HCT116 (cell line): ENCODE results near the gene ZNF552. TPM values are rescaled to one million over a fixed set of nuclear protein-coding genes. Genes with fewer than 3 reads are reported as not detected.
A peak's percentile ranks its signal among the peaks of the same experiment; 100 is the strongest.

Experiments used
- ATAC-seq: fragments of 200-7000 bp; cut with Tn5 transposase; 2 replicates; pipeline ENCODE4 v1.9.1; 2020; ENCODE audit warnings: mild to moderate bottlenecking, moderate library complexity
- BruUV-seq: library from RNA; stranded (reverse); fragments of 400-500 nt; replicated peaks from 2 replicates; lab custom pipeline; 2021; lab: Mats Ljungman, UMichigan
- CTCF ChIA-PET: fragments of 300-600 bp; sonication (Branson Sonifier 250); formaldehyde crosslinking; loops from one replicate; lab custom pipeline; 2021; ENCODE audit warnings: antibody characterized with exemption; lab: Charles Lee
- POLR2A ChIA-PET: fragments of 300-600, 350-600 bp; sonication (Branson Sonifier 250); formaldehyde crosslinking; loops from one replicate; lab custom pipeline; 2021; ENCODE audit warnings: antibody characterized with exemption; lab: Charles Lee
- RAD21 ChIA-PET, 2 experiments: fragments of 300-600 bp; sonication (Branson Sonifier 250); formaldehyde crosslinking; loops; one replicate each; lab custom pipeline; 2023; ENCODE audit warnings: low total read pairs in 2 of 2; ENCODE audit not compliant: uncharacterized antibody in 2 of 2, unreplicated experiment in 2 of 2, low non-redundant PET in 1 of 2; lab: Charles Lee
- DNase-seq: peaks from one replicate; pipeline ENCODE4 v3.0.0-alpha.2; 2010; ENCODE audit warnings: low read depth, low spot score
- H2AFZ ChIP-seq: fragments of 200-600 bp; shearing (Covaris generic), sonication (generic); 2 replicates; pipeline ENCODE4 v1.6.1; 2017; ENCODE audit warnings: low read depth, mixed run types, mixed read lengths, antibody characterized with exemption, low read length; ENCODE audit not compliant: poor library complexity, severe bottlenecking
- H3K27ac ChIP-seq: 2 replicates; pipeline ENCODE4 v1.5.1; 2012; ENCODE audit warnings: low read depth, low read length
- H3K27me3 ChIP-seq: fragments of 200-600 bp; sonication (generic); 2 replicates; pipeline ENCODE4 v1.6.1; 2016; ENCODE audit warnings: mixed run types, low read length, mixed read lengths; ENCODE audit not compliant: insufficient read depth
- H3K36me3 ChIP-seq, 2 experiments: fragments of 200-500 bp in 1 of 2; fragments of 200-600 bp in 1 of 2; sonication (Bioruptor generic) in 1 of 2; sonication (generic) in 1 of 2; 2 replicates each; pipeline versions ENCODE4 v1.5.1 to v1.6.1; 2014 to 2016; ENCODE audit warnings: low read length in 2 of 2, inconsistent platforms in 1 of 2, mixed read lengths in 1 of 2, mixed run types in 1 of 2; ENCODE audit not compliant: insufficient read depth in 2 of 2, control insufficient read depth in 1 of 2
- H3K4me1 ChIP-seq, 2 experiments: fragments of 200-600 bp in 1 of 2; sonication (generic) in 1 of 2; 2 replicates each; pipeline versions ENCODE4 v1.5.1 to v1.6.1; 2012 to 2017; ENCODE audit warnings: low read length in 2 of 2, inconsistent platforms in 1 of 2, mild to moderate bottlenecking in 1 of 2, mixed read lengths in 1 of 2, mixed run types in 1 of 2, moderate library complexity in 1 of 2; ENCODE audit not compliant: insufficient read depth in 2 of 2, control insufficient read depth in 1 of 2
- H3K4me2 ChIP-seq: fragments of 200-600 bp; sonication (generic); 2 replicates; pipeline ENCODE4 v1.6.1; 2017; ENCODE audit warnings: mixed run types, low read length, mixed read lengths
- H3K4me3 ChIP-seq, 2 experiments: fragments of 200-600 bp in 1 of 2; sonication (generic) in 1 of 2; replicated peaks in 1 of 2; 2 replicates each; pipeline ENCODE4 v1.5.1; 2011 to 2016; ENCODE audit warnings: low read length in 2 of 2, control low read depth in 1 of 2, low read depth in 1 of 2, mild to moderate bottlenecking in 1 of 2, mixed read lengths in 1 of 2, mixed run types in 1 of 2
- H3K79me2 ChIP-seq: fragments of 200-600 bp; sonication (generic); 2 replicates; pipeline ENCODE4 v1.6.1; 2017; ENCODE audit warnings: mild to moderate bottlenecking, mixed run types, low read length, moderate library complexity, mixed read lengths; ENCODE audit not compliant: insufficient read depth
- H3K9ac ChIP-seq: fragments of 200-600 bp; sonication (generic); 2 replicates; pipeline ENCODE4 v1.6.1; 2016; ENCODE audit warnings: low read length, mixed read lengths
- H3K9me2 ChIP-seq: fragments of 200-600 bp; sonication (generic), shearing (Covaris generic); 2 replicates; pipeline ENCODE4 v1.6.1; 2017; ENCODE audit warnings: mixed run types, mild to moderate bottlenecking, moderate library complexity; ENCODE audit not compliant: insufficient read depth
- H3K9me3 ChIP-seq, 2 experiments: fragments of 200-500 bp in 1 of 2; fragments of 200-600 bp in 1 of 2; sonication (Bioruptor generic) in 1 of 2; sonication (generic) in 1 of 2; 2 replicates each; pipeline ENCODE4 v1.6.1; 2014 to 2017; ENCODE audit warnings: low read length in 2 of 2, mixed read lengths in 2 of 2, inconsistent platforms in 1 of 2, low read depth in 1 of 2, mild to moderate bottlenecking in 1 of 2, mixed run types in 1 of 2, moderate library complexity in 1 of 2; ENCODE audit not compliant: control insufficient read depth in 1 of 2, insufficient read depth in 1 of 2
- H4K20me1 ChIP-seq: fragments of 200-600 bp; sonication (generic), shearing (Covaris generic); 2 replicates; pipeline ENCODE4 v1.6.1; 2017; ENCODE audit warnings: mixed run types, mild to moderate bottlenecking, moderate library complexity; ENCODE audit not compliant: insufficient read depth
- ATF3 ChIP-seq: IDR thresholded peaks from 2 replicates; pipeline ENCODE4 v1.6.1; 2012
- CBX3 ChIP-seq: IDR thresholded peaks from 2 replicates; pipeline ENCODE4 v1.6.1; 2012; ENCODE audit warnings: low read depth
- CEBPB ChIP-seq: IDR thresholded peaks from 2 replicates; pipeline ENCODE4 v1.6.1; 2012; ENCODE audit warnings: low read depth
- EGR1 ChIP-seq: IDR thresholded peaks from 2 replicates; pipeline ENCODE4 v1.6.1; 2012; ENCODE audit warnings: low read depth
- ELF1 ChIP-seq: IDR thresholded peaks from 2 replicates; pipeline ENCODE4 v1.6.1; 2012; ENCODE audit warnings: low read depth, borderline replicate concordance
- EZH2phosphoT487 ChIP-seq: fragments of 200-600 bp; IDR thresholded peaks from 2 replicates; pipeline ENCODE4 v1.6.1; 2018; ENCODE audit warnings: antibody characterized with exemption, borderline replicate concordance
- JUND ChIP-seq: IDR thresholded peaks from 2 replicates; pipeline ENCODE4 v1.6.1; 2012
- POLR2A ChIP-seq: IDR thresholded peaks from 2 replicates; pipeline ENCODE4 v1.7.0; 2011; ENCODE audit warnings: borderline replicate concordance; ENCODE audit not compliant: insufficient read depth, insufficient read length; ENCODE audit errors: extremely low read depth
- SIN3A ChIP-seq: IDR thresholded peaks from 2 replicates; pipeline ENCODE4 v1.6.1; 2012; ENCODE audit warnings: low read depth
- YY1 ChIP-seq: IDR thresholded peaks from 2 replicates; pipeline ENCODE4 v1.6.1; 2011; ENCODE audit warnings: low read length, low read depth, moderate library complexity, mild to moderate bottlenecking; ENCODE audit not compliant: insufficient replicate concordance; ENCODE audit errors: extremely low read depth
- ZBTB33 ChIP-seq: IDR thresholded peaks from 2 replicates; pipeline ENCODE4 v1.6.1; 2011; ENCODE audit warnings: mild to moderate bottlenecking, low read length, moderate library complexity; ENCODE audit not compliant: insufficient replicate concordance; ENCODE audit errors: extremely low read depth
- ZNF274 ChIP-seq: fragments of 200-500 bp; sonication (Bioruptor generic); IDR thresholded peaks from 2 replicates; pipeline ENCODE4 v1.6.1; 2014; ENCODE audit warnings: mild to moderate bottlenecking, low read depth, low read length, inconsistent platforms
- intact Hi-C: fragments of 100-400 bp; cut with micrococcal nuclease; formaldehyde crosslinking; loops from 2 replicates; pipeline ENCODE4 v1.10.0; 2022
- total RNA-seq: library from RNA; stranded (reverse); gene quantifications from one replicate; pipeline ENCODE4 v1.2.1, GENCODE V29; 2021; ENCODE audit not compliant: unreplicated experiment
- TF ChIP-seq, protein P1 (sequence below), 3 experiments: fragments of 200-600 bp in 1 of 3; sonication (generic) in 1 of 3; IDR thresholded peaks in 2 of 3; conservative IDR thresholded peaks in 1 of 3; 2 replicates each; pipeline ENCODE4 v1.5.1; 2012 to 2017; ENCODE audit warnings: low read depth in 2 of 3, low read length in 2 of 3, antibody characterized with exemption in 1 of 3, borderline replicate concordance in 1 of 3, control low read depth in 1 of 3, mild to moderate bottlenecking in 1 of 3, mixed read lengths in 1 of 3, mixed run types in 1 of 3, moderate library complexity in 1 of 3; ENCODE audit not compliant: insufficient read depth in 1 of 3

Gene ZNF552
- total RNA-seq, 1 experiment from 2014 or later = 7.1 TPM

- H3K4me1 ChIP-seq = no peaks in the 10 kb centered on the region
- no peak for ATAC-seq
- H3K9me2 ChIP-seq = no peaks in the 10 kb centered on the region
- TF ChIP-seq YY1 = no peak
- no peak for TF ChIP-seq ATF3
- TF ChIP-seq, protein P1, sequence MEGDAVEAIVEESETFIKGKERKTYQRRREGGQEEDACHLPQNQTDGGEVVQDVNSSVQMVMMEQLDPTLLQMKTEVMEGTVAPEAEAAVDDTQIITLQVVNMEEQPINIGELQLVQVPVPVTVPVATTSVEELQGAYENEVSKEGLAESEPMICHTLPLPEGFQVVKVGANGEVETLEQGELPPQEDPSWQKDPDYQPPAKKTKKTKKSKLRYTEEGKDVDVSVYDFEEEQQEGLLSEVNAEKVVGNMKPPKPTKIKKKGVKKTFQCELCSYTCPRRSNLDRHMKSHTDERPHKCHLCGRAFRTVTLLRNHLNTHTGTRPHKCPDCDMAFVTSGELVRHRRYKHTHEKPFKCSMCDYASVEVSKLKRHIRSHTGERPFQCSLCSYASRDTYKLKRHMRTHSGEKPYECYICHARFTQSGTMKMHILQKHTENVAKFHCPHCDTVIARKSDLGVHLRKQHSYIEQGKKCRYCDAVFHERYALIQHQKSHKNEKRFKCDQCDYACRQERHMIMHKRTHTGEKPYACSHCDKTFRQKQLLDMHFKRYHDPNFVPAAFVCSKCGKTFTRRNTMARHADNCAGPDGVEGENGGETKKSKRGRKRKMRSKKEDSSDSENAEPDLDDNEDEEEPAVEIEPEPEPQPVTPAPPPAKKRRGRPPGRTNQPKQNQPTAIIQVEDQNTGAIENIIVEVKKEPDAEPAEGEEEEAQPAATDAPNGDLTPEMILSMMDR (IDR thresholded peaks at IDR 0.05 in 2 of 3, conservative IDR thresholded peaks at IDR 0.05 in 1 of 3; ENCODE audit: borderline replicate concordance in 1 of 3, insufficient read depth in 1 of 3, low read depth in 2 of 3, low read length in 2 of 3) = no peak
- ChIA-PET RAD21 (no interaction called here), CTCF (no interaction called here), POLR2A (no interaction called here)
- no peaks in the 10 kb centered on the region for H3K27me3 ChIP-seq
- BruUV-seq = no TSS peak
- no peak overlapping the region for H3K27ac ChIP-seq
- no peak overlapping the region for H3K4me2 ChIP-seq
- no peak overlapping the region for H3K9ac ChIP-seq
- H3K4me3 ChIP-seq = no peak overlapping the region
- H4K20me1 ChIP-seq = no peaks in the 10 kb centered on the region
- H3K79me2 ChIP-seq = 0 out of 2 replicates have a peak, but pooled peaks cover 10% of the 10 kb centered on the region
- H3K9me3 ChIP-seq = peaks cover 0 to 9% of the 10 kb centered on the region in 2 experiments; a peak in 1 of 4 replicates
- no peak for DNase-seq
- intact Hi-C loops = no loop called here
- no peak overlapping the region for H2AFZ ChIP-seq
- no peaks in the 10 kb centered on the region for H3K36me3 ChIP-seq
Observed at GRCh38 chr19:57771417-57771816, 43.3 kb downstream of the ZNF552 start.

DNA sequence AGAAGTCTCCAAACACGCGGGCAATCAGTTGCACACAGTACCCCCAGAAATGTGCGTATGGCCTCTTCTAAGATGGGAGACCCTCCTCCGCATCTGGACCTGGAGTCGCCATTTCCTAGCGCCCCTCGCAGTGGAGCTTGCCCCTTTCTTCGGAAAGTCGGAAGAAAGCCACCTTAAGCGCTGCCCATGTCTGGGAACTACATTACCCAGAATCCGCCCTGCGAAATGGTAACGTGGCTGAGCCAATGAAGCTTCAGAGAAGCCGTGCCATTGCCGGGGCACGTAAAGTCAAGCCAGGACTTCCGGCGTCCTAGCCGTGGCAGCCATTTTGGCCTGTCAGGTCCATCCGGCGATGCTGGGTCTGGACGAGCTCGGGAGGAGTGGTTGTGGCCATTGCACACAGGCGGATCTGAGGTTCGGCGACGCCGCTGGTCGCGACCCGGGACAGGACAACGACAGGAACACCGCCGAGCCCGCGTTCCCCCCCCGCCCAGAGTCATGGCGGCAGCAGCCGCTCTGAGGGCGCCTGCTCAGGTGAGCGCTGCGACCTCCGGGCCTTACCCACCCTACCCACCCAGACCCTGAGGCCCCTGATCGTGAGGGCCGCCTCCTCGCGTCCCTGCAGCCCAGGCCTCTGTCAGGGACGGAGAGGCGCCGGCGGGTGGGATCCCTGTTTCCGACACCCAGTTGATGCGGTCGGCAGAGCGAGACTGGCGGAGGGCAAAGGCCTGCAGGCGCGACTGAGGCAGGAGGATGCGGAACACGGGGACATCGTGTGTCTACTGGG lies 45.2 kb downstream of the ZNF552 start, which contains the start of gene ZNF586:
ZNF586 (plus strand) TSS at position 332 of the 787 bp plus-strand sequence; CDS start at position 499, 167 bp downstream.
- Histone ChIP-seq H3K27me3 (no peaks in the 10 kb centered on the region), H3K9ac (no peak within 1 kb of the TSS), H3K36me3 (no peaks in the 10 kb centered on the region), H3K4me3 (peak within 1 kb of the TSS; percentile 55 to 56), H3K9me3 (peaks cover 0 to 9% of the 10 kb centered on the region in 2 experiments; a peak in 1 of 4 replicates), H3K4me2 (peak within 1 kb of the TSS; percentile 50), H2AFZ (no peak within 1 kb of the TSS), H3K9me2 (no peaks in the 10 kb centered on the region), H3K27ac (peak within 1 kb of the TSS; percentile 42; the same call in 1 of the 2 replicates), H3K79me2 (0 out of 2 replicates have a peak, but pooled peaks cover 10% of the 10 kb centered on the region), H4K20me1 (no peaks in the 10 kb centered on the region), H3K4me1 (no peaks in the 10 kb centered on the region)
- BruUV-seq = no TSS peak
- intact Hi-C loops = no loop called here
- CTCF ChIA-PET = no interaction called here
- POLR2A ChIA-PET = interaction anchor here (0.6 to 0.9 kb wide), 3 partner anchors 23 to 74 kb away, joined by 3 to 4 read pairs (median 3); partner anchors contain the start of genes ZNF552 and ZNF776
- RAD21 ChIA-PET = no interaction called here
- DNase-seq (peak; percentile 63), ATAC-seq (peak; percentile 98)
- TF ChIP-seq ZNF274 = no peak
- TF ChIP-seq EGR1 = no peak
- no peak for TF ChIP-seq JUND
- no peak for TF ChIP-seq ZBTB33
- no peak for TF ChIP-seq EZH2phosphoT487
- no peak for TF ChIP-seq ATF3
- TF ChIP-seq CBX3 = no peak
- no peak for TF ChIP-seq CEBPB
- no peak for TF ChIP-seq POLR2A
- no peak for TF ChIP-seq SIN3A
- TF ChIP-seq ELF1 = peak; percentile 4; the same call in 1 of the 2 replicates
